ENCODE data around the gene FCN1.

DNA sequence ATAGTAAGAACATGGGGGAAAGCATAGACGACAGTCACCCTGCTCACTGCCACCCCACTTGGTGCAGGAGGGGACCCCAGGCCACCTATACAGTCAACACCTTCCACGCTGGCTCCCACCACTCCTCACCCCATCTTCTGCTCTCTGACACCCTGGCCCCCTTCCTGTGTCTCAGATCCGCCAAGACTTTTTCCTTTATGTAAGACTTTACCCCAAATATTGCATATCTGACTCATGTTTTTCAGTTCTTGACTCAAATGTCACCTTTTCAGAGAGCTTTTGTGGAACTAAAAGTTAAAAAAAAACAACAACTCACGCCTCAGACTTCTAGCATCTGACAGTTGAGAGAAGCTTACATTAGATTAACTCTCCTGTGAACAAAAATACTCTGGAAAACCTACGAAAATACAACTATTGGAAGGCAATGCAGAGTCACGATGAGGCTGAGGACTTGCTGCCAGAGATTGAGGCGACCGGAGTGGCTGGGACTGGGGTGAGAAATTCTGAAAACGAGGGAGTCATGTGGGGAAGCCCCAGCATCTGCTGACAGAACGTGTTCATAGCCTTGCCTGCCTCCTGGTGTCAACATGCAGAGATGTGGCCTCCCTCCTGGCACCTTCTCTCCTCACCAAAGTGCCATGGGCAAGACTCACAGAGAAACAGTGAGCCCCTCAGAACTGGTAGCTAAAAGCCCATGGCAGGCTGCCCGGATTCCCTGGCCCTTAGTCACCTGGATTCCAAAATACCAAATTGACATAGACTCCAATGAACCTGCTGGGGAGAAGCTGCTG is 59.5 kb downstream of the FCN1 start:
- TF ChIP-seq, protein P1, sequence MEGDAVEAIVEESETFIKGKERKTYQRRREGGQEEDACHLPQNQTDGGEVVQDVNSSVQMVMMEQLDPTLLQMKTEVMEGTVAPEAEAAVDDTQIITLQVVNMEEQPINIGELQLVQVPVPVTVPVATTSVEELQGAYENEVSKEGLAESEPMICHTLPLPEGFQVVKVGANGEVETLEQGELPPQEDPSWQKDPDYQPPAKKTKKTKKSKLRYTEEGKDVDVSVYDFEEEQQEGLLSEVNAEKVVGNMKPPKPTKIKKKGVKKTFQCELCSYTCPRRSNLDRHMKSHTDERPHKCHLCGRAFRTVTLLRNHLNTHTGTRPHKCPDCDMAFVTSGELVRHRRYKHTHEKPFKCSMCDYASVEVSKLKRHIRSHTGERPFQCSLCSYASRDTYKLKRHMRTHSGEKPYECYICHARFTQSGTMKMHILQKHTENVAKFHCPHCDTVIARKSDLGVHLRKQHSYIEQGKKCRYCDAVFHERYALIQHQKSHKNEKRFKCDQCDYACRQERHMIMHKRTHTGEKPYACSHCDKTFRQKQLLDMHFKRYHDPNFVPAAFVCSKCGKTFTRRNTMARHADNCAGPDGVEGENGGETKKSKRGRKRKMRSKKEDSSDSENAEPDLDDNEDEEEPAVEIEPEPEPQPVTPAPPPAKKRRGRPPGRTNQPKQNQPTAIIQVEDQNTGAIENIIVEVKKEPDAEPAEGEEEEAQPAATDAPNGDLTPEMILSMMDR (IDR thresholded peaks at IDR 0.05) = no peak
- TF ChIP-seq EZH2 (IDR thresholded peaks at IDR 0.05) = no peak
